Testis (tissue), 2 donors: ENCODE results near the gene TNS3.

Experiments used
- CTCF ChIP-seq, 3 experiments: fragments of 450-650 bp in 2 of 3; fragments of 200-600 bp in 1 of 3; sonication (generic) in 1 of 3; IDR thresholded peaks; one replicate each; pipeline ENCODE4 v1.5.1; 2016 to 2019; ENCODE audit warnings: antibody characterized with exemption in 3 of 3, mild to moderate bottlenecking in 2 of 3, moderate library complexity in 1 of 3
- POLR2A ChIP-seq: fragments of 450-650 bp; IDR thresholded peaks from one replicate; pipeline ENCODE4 v1.6.1; 2017; ENCODE audit warnings: antibody characterized with exemption, mild to moderate bottlenecking, moderate library complexity

- no peak for TF ChIP-seq POLR2A
- no peak for TF ChIP-seq CTCF (IDR thresholded peaks at IDR 0.05)
These were observed 252.5 kb downstream of the TNS3 start for GRCh38 chr7:47329320-47329926.
